ENCODE measurements around the gene ADGRE1. TPM values are rescaled to one million over a fixed set of nuclear protein-coding genes. Genes with fewer than 3 reads are reported as not detected.

ADGRE1 gene
- total RNA-seq, 1 donor from 2014 or later = not detected

DNA sequence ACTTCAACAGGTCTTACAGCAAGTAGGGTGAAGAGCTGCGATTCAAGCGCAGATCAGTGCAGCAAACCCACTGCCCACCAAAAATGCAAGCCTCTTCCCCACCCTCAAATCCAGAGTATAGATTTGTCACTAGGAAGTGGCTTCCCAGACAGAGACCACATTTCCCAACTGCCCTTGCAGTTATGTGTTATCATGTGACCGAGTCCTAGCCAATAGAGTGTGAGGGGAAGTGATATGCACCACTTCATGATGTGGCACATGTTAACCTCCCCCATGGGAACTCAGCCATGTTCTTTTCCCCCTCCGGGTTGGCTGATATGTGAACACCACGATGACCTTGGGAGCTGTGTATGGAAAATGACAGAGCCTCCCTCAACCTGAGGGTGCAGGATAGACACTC lies 83.1 kb downstream of the ADGRE1 start:
- Mint-ChIP-seq H3K9me3 (ENCODE audit: unreplicated experiment) (peaks cover 10% of the 10 kb centered on the region), H3K27ac (ENCODE audit: unreplicated experiment) (no peak overlapping the region), H3K4me3 (ENCODE audit: unreplicated experiment) (no peak overlapping the region), H3K4me1 (ENCODE audit: unreplicated experiment) (no peaks in the 10 kb centered on the region), H3K27me3 (ENCODE audit: unreplicated experiment) (no peaks in the 10 kb centered on the region), H3K36me3 (ENCODE audit: unreplicated experiment) (no peaks in the 10 kb centered on the region)
- TF ChIP-seq, protein P1, sequence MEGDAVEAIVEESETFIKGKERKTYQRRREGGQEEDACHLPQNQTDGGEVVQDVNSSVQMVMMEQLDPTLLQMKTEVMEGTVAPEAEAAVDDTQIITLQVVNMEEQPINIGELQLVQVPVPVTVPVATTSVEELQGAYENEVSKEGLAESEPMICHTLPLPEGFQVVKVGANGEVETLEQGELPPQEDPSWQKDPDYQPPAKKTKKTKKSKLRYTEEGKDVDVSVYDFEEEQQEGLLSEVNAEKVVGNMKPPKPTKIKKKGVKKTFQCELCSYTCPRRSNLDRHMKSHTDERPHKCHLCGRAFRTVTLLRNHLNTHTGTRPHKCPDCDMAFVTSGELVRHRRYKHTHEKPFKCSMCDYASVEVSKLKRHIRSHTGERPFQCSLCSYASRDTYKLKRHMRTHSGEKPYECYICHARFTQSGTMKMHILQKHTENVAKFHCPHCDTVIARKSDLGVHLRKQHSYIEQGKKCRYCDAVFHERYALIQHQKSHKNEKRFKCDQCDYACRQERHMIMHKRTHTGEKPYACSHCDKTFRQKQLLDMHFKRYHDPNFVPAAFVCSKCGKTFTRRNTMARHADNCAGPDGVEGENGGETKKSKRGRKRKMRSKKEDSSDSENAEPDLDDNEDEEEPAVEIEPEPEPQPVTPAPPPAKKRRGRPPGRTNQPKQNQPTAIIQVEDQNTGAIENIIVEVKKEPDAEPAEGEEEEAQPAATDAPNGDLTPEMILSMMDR (IDR thresholded peaks at IDR 0.05) = no peak
- DNase-seq (ENCODE audit: extremely low spot score, unreplicated experiment) = no peak

DNA sequence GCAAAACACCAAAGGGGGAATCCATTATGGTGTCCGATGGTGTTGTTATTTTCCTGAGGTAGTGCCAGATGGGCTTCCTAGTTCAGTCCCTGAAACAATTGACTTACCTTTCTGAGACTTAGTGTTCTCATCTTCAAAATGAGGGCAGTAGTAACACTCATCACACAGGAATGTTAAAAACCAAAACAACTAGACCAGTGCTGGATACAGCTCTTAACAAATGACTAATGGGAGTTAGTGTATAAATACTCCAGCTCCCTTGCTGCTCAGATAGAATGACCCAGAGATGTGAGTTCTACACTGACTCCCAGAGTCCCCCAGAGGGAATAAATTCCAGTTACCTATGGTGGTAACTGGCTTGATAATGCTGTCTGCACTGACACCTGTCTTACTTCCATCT lies 84.0 kb downstream of the ADGRE1 start:
- H3K36me3 Mint-ChIP-seq (ENCODE audit: unreplicated experiment) = no peaks in the 10 kb centered on the region
- DNase-seq (ENCODE audit: extremely low spot score, unreplicated experiment) = no peak
- peaks cover 10% of the 10 kb centered on the region for H3K9me3 Mint-ChIP-seq (ENCODE audit: unreplicated experiment)
- TF ChIP-seq, protein P1 (IDR thresholded peaks at IDR 0.05) = no peak
- no peaks in the 10 kb centered on the region for H3K27me3 Mint-ChIP-seq (ENCODE audit: unreplicated experiment)
- H3K27ac Mint-ChIP-seq (ENCODE audit: unreplicated experiment) = no peak overlapping the region
- H3K4me3 Mint-ChIP-seq (ENCODE audit: unreplicated experiment) = no peak overlapping the region
- H3K4me1 Mint-ChIP-seq (ENCODE audit: unreplicated experiment) = no peaks in the 10 kb centered on the region

DNA sequence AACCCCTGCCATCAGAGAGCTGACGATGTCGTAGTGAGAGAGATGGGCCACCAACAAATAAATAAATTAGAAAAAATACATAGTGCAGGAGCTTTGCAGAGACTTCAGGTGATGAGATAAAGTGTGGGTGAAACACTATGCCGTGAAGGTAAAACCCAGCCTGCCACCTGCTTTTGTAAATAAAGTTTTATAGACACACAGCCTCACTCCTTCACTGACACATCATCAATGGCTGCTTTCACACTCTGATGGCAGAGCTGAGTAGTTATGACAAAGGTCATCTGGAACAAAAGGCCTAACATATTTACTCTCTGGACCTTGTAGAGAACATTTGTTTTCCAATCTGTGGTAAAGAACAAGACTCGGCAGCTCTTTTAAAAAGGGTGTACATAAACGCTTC lies 88.8 kb downstream of the ADGRE1 start:
- no peak overlapping the region for H3K4me3 Mint-ChIP-seq (ENCODE audit: unreplicated experiment)
- peaks cover 24% of the 10 kb centered on the region for H3K9me3 Mint-ChIP-seq (ENCODE audit: unreplicated experiment)
- H3K27me3 Mint-ChIP-seq (ENCODE audit: unreplicated experiment) = no peaks in the 10 kb centered on the region
- TF ChIP-seq, protein P1 (IDR thresholded peaks at IDR 0.05) = no peak
- no peaks in the 10 kb centered on the region for H3K36me3 Mint-ChIP-seq (ENCODE audit: unreplicated experiment)
- H3K27ac Mint-ChIP-seq (ENCODE audit: unreplicated experiment) = no peak overlapping the region
- H3K4me1 Mint-ChIP-seq (ENCODE audit: unreplicated experiment) = no peaks in the 10 kb centered on the region
- no peak for DNase-seq (ENCODE audit: extremely low spot score, unreplicated experiment)

DNA sequence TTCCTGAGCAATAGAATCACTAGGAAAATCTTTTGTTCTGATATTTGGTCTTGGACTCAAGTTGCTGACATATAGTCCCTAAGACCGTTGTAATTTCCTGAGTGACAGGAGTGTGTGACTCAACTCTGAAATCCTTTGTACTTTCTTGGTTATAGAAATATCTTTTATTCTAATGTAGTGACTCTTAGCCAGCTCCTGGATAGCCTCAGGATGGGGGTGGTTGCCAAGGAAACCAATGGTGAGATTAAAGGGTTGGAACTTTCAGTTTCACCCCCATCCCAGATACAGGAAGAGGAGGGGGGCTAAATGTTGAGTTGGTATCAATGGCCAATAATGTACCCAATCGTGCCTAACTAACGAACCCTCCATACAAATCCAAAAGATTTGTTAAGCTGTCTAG lies 92.0 kb downstream of the ADGRE1 start:
- Mint-ChIP-seq H3K4me1 (ENCODE audit: unreplicated experiment) (no peaks in the 10 kb centered on the region), H3K36me3 (ENCODE audit: unreplicated experiment) (no peaks in the 10 kb centered on the region), H3K27me3 (ENCODE audit: unreplicated experiment) (no peaks in the 10 kb centered on the region), H3K9me3 (ENCODE audit: unreplicated experiment) (peaks cover 46% of the 10 kb centered on the region), H3K27ac (ENCODE audit: unreplicated experiment) (no peak overlapping the region), H3K4me3 (ENCODE audit: unreplicated experiment) (no peak overlapping the region)
- TF ChIP-seq, protein P1 (IDR thresholded peaks at IDR 0.05) = no peak
- DNase-seq (ENCODE audit: extremely low spot score, unreplicated experiment) = no peak

DNA sequence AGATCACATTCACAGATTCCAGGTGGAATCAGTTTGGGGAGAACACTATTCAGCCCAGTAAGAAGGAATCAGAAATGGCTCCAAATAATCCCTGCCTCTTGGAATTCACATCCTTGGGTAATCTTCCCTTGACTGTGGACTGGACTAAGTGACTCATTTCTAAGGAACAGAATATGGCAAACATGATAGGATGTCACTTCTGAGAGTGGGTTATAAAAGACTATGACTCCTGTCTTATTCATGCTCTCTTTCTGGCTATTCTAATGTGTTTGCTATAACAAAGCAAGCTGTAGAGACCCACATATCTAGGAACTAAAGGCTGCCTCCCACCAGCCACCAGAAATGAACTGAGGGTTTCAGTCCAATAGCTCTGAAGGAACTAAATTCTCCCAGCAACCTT lies 96.1 kb downstream of the ADGRE1 start:
- DNase-seq (ENCODE audit: extremely low spot score, unreplicated experiment) = no peak
- H3K27me3 Mint-ChIP-seq (ENCODE audit: unreplicated experiment) = no peaks in the 10 kb centered on the region
- H3K4me1 Mint-ChIP-seq (ENCODE audit: unreplicated experiment) = no peaks in the 10 kb centered on the region
- peaks cover 36% of the 10 kb centered on the region for H3K9me3 Mint-ChIP-seq (ENCODE audit: unreplicated experiment)
- H3K27ac Mint-ChIP-seq (ENCODE audit: unreplicated experiment) = no peak overlapping the region
- TF ChIP-seq, protein P1 (IDR thresholded peaks at IDR 0.05) = no peak
- no peaks in the 10 kb centered on the region for H3K36me3 Mint-ChIP-seq (ENCODE audit: unreplicated experiment)
- no peak overlapping the region for H3K4me3 Mint-ChIP-seq (ENCODE audit: unreplicated experiment)
